ENCODE results near the gene CYP2A6. TPM values are rescaled to one million over a fixed set of nuclear protein-coding genes. Genes with fewer than 3 reads are reported as not detected.

Gene CYP2A6
- total RNA-seq, 1 donor from 2014 or later, result not detected

DNA sequence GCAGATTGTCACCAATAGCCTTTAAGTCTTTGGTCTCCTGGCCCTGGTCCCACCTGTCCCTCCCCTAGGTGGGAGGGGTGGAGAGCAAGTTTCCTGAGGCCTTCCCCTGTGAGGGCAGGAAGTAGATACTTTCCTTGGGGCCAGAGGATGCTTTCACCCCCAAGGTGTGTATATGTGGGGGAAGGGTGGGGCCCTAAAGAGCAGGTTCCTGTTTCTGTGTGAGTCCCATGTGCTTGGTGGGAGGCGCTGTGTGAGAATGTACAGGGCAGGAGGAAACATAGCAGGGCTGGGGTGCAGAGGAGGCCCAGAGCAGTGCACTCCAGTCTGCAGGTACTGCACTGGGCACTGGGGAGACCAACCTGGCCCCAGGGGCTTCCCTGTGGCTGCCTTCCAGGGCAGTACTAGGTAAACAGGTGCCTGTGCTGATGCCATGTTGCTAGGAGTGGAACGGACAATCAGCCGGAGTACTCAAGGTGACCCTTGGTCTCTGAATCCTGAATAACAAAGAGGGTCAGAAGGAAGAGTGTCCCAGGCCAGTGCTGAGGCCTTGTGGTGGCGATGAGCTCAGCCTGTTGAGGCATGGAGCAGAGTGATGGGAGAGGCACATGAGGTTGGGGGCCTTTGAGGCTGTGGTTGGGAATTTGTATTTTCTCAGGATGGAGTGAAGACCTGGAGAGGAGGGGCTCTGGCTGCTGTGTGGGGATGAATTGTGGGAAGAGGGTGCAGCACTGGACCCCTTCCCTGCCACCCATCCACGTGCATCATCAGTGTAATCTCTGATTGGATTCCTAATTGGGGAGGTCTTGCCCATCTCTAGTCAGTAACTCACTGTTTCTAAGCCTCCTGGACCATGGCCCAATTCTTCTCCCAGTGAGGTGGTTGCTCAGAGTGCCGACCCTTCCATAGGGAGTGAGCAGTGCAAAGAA is 46.1 kb downstream of the CYP2A6 start:
- no peak overlapping the region for H3K4me3 Mint-ChIP-seq (ENCODE audit: unreplicated experiment)
- TF ChIP-seq, protein P1, sequence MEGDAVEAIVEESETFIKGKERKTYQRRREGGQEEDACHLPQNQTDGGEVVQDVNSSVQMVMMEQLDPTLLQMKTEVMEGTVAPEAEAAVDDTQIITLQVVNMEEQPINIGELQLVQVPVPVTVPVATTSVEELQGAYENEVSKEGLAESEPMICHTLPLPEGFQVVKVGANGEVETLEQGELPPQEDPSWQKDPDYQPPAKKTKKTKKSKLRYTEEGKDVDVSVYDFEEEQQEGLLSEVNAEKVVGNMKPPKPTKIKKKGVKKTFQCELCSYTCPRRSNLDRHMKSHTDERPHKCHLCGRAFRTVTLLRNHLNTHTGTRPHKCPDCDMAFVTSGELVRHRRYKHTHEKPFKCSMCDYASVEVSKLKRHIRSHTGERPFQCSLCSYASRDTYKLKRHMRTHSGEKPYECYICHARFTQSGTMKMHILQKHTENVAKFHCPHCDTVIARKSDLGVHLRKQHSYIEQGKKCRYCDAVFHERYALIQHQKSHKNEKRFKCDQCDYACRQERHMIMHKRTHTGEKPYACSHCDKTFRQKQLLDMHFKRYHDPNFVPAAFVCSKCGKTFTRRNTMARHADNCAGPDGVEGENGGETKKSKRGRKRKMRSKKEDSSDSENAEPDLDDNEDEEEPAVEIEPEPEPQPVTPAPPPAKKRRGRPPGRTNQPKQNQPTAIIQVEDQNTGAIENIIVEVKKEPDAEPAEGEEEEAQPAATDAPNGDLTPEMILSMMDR (IDR thresholded peaks at IDR 0.05), result no peak
- no peak for DNase-seq (ENCODE audit: extremely low spot score, unreplicated experiment)
- peaks cover 21% of the 10 kb centered on the region for H3K36me3 Mint-ChIP-seq (ENCODE audit: unreplicated experiment)
- H3K27ac Mint-ChIP-seq (ENCODE audit: unreplicated experiment), result peak overlapping the region; percentile 92
- H3K4me1 Mint-ChIP-seq (ENCODE audit: unreplicated experiment), result peaks cover 74% of the 10 kb centered on the region
- no peaks in the 10 kb centered on the region for H3K27me3 Mint-ChIP-seq (ENCODE audit: unreplicated experiment)
- no peaks in the 10 kb centered on the region for H3K9me3 Mint-ChIP-seq (ENCODE audit: unreplicated experiment)

DNA sequence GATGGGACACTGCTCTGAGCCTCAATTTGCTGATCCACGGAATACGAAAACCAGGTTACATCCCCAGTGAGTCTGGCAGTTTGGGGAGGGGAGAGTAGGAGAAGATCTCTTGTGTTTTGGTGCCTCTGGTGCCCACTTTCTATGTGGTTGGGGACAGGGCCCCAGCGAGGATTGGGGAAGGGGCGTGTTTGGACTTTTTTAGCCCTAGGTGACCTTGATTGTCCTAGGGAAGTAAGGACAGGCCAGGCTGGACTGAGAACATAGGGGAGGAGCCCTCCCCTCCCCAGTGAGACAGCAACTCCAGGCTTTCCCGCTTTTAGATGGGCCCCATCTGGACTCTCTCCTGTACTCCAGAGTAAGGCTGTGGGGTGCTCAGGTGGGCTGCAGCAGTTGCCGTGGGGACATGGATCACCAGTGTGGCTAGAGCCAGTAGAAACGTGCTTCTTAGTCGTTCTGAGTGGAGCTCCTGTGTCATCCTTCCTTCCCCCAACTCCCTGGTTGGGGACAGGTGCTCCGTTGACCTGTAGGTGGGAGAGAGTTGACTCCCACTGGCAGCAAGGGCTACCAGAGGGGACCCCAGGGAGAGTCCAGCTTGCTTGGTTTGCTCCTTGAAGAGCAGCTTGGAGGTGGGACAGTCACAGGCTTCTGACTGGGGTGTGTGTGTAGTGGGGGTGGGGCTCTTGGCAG is 46.9 kb downstream of the CYP2A6 start:
- H3K4me1 Mint-ChIP-seq (ENCODE audit: unreplicated experiment), result peaks cover 77% of the 10 kb centered on the region
- DNase-seq (ENCODE audit: extremely low spot score, unreplicated experiment), result no peak
- H3K27me3 Mint-ChIP-seq (ENCODE audit: unreplicated experiment), result no peaks in the 10 kb centered on the region
- TF ChIP-seq, protein P1 (IDR thresholded peaks at IDR 0.05), result no peak
- H3K27ac Mint-ChIP-seq (ENCODE audit: unreplicated experiment), result peak overlapping the region; percentile 81
- H3K36me3 Mint-ChIP-seq (ENCODE audit: unreplicated experiment), result peaks cover 20% of the 10 kb centered on the region
- no peaks in the 10 kb centered on the region for H3K9me3 Mint-ChIP-seq (ENCODE audit: unreplicated experiment)
- H3K4me3 Mint-ChIP-seq (ENCODE audit: unreplicated experiment), result no peak overlapping the region

DNA sequence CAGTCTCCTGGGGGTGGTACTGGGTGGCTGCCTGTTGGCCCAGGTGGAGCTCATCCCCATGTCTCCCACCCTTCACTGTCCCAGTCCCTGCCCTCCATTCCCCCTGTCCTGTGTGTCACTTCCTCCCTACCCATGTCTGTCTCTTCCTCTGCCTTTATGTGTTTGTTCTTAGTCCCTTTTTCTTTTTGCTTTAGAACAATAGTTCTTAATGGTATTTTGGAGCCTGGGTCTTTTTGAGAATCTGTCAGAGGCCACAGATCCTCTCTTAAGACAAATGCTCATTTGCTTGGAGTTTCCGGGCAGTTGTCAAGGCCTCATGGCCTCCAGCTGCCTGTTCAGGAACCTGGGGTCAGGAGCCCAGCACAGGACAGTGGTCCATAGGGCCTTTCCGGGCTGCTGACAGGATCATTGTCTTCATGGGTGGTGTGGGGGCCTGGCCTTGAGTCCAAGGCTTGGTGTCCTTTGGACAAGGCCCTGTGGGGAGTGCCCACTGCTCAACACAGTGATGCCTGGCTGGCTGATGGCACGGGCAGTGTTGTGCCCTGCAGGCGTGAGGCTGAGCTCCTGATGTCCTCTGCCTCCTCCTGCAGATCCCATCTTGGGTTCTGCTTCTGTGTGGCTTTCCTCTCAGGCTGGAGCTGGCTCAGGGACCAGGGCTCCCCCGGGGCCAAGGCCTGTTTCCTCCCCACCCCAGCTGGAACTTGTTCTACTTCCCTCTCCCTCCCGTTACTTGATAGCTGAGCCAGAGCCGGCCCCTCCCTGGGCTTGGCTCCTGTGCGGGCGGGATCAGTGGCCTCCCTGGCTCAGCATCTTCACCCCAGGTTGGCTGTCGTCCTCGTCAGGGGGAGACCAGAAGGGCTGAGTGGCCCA is 47.7 kb downstream of the CYP2A6 start:
- TF ChIP-seq, protein P1 (IDR thresholded peaks at IDR 0.05), result no peak
- no peak for DNase-seq (ENCODE audit: extremely low spot score, unreplicated experiment)
- Mint-ChIP-seq H3K9me3 (ENCODE audit: unreplicated experiment) (no peaks in the 10 kb centered on the region), H3K36me3 (ENCODE audit: unreplicated experiment) (peaks cover 15% of the 10 kb centered on the region), H3K27ac (ENCODE audit: unreplicated experiment) (peak overlapping the region; percentile 81), H3K4me1 (ENCODE audit: unreplicated experiment) (peaks cover 82% of the 10 kb centered on the region), H3K4me3 (ENCODE audit: unreplicated experiment) (peak overlapping the region; percentile 70), H3K27me3 (ENCODE audit: unreplicated experiment) (no peaks in the 10 kb centered on the region)

DNA sequence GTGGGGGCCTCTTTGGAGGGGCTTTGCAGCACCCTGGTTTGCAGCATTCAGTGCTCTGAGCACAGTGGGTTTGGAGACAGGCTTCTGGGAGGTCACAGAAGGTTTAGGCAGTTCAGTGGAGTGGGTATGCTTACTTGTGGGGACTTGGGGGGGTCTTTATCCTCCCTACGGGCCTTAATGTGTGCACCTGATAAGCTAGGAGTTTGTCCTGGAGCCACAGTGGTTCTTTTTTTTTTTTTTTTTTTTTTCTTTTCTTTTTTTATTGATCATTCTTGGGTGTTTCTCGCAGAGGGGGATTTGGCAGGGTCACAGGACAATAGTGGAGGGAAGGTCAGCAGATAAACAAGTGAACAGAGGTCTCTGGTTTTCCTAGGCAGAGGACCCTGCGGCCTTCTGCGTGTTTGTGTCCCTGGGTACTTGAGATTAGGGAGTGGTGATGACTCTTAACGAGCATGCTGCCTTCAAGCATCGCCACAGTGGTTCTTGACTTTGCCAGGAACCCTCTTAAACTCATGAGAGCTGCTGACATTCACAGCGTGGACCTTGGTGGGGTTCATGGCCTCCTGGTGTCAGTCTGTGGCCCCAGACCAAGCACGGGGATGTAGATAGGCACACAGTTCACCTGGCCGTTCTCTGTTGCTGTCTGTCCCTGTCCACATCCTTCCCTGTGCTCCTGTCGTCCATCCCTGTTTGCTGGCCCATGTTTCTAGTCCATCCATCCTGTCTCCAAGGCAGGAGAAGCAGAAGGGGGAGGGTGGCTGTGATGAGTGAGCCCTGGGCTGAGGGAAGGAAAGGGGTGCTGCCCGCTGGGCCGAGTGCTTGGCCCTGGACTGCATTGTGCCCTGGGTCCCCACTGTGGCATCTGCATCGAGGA is 48.6 kb downstream of the CYP2A6 start:
- no peak for DNase-seq (ENCODE audit: extremely low spot score, unreplicated experiment)
- H3K9me3 Mint-ChIP-seq (ENCODE audit: unreplicated experiment), result no peaks in the 10 kb centered on the region
- peak overlapping the region; percentile 66 for H3K27ac Mint-ChIP-seq (ENCODE audit: unreplicated experiment)
- peak overlapping the region; percentile 70 for H3K4me3 Mint-ChIP-seq (ENCODE audit: unreplicated experiment)
- peaks cover 14% of the 10 kb centered on the region for H3K36me3 Mint-ChIP-seq (ENCODE audit: unreplicated experiment)
- H3K4me1 Mint-ChIP-seq (ENCODE audit: unreplicated experiment), result peaks cover 80% of the 10 kb centered on the region
- H3K27me3 Mint-ChIP-seq (ENCODE audit: unreplicated experiment), result no peaks in the 10 kb centered on the region
- TF ChIP-seq, protein P1 (IDR thresholded peaks at IDR 0.05), result no peak

All from osteocyte (in vitro differentiated cells).